ENCODE data around the gene SMYD3.
"Not testable (repeated sequence)": the region's sequence is repeated elsewhere in the genome, so short reads cannot be mapped to it uniquely, and the experiment has no call there.

The SMYD3 gene

DNA sequence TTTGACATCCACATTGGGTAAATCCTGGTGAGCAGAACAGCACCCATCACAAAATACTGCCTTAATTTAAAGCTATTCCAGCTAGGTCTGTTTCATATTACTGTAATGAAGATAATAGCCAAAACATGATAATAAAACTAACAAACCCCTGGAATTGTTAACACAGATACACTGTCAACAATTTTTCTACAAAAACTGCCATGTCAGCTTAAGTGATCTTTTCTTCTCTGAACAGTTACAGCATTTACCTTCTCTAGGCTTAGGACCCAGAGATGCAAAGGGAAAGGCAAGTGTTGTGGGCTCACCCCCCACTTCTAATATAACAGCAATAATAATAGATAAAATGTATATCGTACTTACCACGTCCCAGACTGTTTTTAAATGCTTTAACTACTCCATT, 92.1 kb downstream of the SMYD3 start:
- DNase-seq: no peak

GRCh38 chr1:246413430-246413829, 93.6 kb downstream of the SMYD3 start:
- no peak for DNase-seq

- DNase-seq: no peak
These were observed 103.0 kb downstream of the SMYD3 start for GRCh38 chr1:246404078-246404477.

- no peak for DNase-seq
These were observed 108.8 kb downstream of the SMYD3 start for GRCh38 chr1:246398126-246398813.

- DNase-seq: no peak
These were observed 110.0 kb downstream of the SMYD3 start for GRCh38 chr1:246397046-246397445.

DNA sequence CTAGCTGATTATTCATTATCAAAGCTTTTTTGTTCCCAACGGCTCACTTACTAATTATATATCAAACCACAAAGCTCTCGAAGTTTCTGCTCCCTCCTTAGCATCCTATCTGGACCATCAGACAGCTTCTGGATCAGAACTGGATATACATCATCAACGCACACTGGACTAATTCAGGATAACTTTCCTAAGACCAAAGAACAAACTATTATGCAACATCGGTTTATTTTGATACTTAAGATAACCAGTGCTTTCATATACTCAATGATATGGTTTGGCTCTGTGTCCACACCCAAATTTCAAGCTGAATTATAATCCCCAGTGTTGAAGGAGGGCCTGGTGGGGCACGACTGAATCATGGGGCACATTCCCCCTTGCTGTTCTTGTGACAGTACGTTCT, 110.8 kb downstream of the SMYD3 start:
- no peak for DNase-seq

- DNase-seq: no peak
These were observed 113.0 kb downstream of the SMYD3 start for GRCh38 chr1:246394121-246394520.

GRCh38 chr1:246390855-246391254, 116.2 kb downstream of the SMYD3 start:
- no peak for DNase-seq

GRCh38 chr1:246384616-246385015, 122.5 kb downstream of the SMYD3 start:
- no peak for DNase-seq

GRCh38 chr1:246383791-246384190, 123.3 kb downstream of the SMYD3 start:
- DNase-seq: no peak

- DNase-seq: no peak
These were observed 123.9 kb downstream of the SMYD3 start for GRCh38 chr1:246383239-246383589.

DNA sequence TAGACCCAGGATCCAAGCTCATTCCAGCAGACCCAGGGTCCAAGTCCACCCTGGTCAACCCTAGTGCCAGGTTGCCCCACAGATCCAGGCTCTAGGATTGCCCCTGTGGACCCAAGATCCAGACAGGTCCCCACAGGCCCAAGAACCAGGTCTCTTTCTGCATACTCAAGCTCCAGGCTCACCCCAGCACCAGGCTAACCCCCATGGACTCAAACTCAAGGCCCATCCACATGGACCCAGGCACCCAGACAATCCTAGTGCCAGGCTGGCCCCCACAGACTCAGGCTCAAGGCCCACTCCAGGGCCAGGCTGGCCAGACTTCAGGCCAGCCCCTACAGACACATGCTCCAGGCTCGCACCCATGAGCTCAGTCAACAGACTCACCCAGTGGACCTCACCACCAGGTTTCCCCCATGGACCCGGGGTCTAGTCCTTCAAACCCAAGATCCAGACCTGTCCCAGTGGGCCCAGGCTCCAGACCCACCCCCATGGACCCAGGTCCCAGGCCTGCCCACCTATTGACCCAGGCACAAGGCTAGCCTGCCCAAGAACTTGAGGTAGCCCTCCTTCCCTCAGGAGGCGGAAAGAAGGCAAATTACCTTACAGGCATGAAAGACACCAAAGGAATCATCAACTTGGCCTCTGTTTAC, 124.4 kb downstream of the SMYD3 start:
- no peak for DNase-seq

DNA sequence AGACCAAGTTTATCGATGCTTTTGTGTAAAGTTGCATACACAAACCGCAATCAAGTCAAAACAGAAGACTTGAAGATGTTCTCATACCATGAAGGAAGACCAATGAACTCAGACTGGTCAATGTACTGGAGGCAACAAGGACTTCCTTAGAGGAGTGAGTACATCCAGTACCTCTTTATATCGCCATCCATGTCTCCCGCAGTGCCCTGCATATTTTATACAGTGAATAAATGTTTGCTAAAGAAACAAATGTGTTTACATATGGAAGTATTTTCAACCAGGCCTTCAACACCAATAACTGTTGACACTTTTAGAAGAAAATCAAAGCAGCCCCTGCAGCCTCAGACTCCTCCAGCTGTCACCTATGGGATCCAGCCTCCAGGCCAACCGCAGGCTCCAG, 125.6 kb downstream of the SMYD3 start:
- no peak for DNase-seq

- no peak for DNase-seq
These were observed 129.4 kb downstream of the SMYD3 start for GRCh38 chr1:246377625-246378153.

- no peak for DNase-seq
These were observed 133.1 kb downstream of the SMYD3 start for GRCh38 chr1:246373828-246374569.

DNA sequence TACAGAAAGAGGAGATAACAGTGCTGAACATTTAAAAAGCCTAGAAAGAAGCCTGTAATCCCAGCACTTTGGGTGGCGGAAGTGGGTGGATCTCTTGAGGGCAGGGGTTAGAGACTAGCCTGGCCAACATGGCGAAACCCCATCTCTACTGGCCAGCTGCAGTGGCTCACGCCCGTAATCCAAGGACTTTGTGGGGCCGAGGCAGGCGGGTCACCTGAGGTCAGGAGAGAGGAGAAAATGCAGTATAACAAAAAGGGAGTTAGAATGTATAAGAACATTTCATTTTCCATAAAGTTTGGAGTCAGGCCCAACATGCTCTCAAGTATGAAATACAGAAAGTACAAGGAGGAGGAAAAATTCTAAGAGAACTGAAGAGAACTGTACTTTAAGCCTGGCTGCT, 134.5 kb downstream of the SMYD3 start:
- no peak for DNase-seq

GRCh38 chr1:246367041-246367440, 140.0 kb downstream of the SMYD3 start:
- DNase-seq: no peak

DNA sequence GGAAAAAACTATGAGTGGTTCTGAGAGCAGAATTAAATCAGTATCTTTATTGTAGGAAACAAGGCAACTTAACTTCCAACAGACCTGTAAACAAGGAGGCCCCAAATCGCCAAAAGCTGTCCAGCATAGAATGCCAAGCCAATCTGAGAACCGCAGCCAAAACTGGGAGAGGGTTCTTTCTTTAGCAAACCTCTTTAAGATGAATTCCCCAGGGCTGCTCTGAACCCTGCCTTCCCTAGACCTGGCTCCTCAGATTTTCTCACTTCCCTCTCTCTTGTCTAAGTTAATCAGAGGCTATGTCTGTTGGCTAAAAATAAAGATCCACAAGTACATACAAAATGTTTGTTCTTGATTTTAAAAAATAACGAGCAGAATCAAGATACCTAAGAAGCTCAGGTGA, 141.4 kb downstream of the SMYD3 start:
- no peak for DNase-seq

- DNase-seq: no peak
These were observed 142.6 kb downstream of the SMYD3 start for GRCh38 chr1:246364415-246364941.

GRCh38 chr1:246357014-246357598, 150.0 kb downstream of the SMYD3 start:
- not testable (repeated sequence) for DNase-seq

DNA sequence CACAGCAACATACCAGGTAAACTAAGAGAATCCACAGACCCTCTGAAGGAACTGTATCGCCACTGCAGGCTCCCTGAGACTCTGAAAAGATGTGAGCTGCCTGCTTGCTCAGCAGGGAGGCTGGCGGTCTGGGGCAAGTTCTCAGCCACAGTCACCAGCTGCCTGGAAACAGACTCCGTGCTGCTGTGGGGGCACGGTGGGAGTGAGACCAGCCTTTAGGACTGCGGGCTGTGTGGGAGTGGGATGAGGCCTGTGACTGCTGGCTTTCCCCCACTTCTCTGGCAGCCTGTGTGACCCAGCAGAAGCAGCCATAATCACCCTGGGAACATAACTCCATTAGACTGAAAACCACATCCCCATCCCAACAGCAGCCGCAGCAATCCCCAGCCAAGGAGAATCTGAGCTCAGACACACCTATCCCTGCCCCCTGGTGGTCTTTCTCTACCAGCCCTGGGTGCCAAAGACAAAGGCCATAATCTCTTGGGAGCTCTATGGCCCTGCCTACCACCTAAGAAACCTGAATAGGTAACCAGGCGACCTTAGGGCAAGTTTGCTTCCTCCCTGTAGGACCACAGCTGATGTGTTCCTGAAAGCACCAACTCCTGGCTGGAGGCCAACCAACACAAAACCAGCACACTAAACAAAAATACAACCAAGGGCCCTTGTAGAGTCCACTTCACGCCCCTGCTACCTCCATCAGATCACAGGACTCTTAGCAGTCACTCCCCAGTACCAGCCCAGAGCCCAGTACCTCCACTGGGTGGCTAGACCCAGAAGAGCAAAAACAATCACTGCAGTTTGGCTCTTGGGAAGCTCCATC, 151.5 kb downstream of the SMYD3 start:
- no peak for DNase-seq

GRCh38 chr1:246351721-246352120, 155.4 kb downstream of the SMYD3 start:
- DNase-seq: peak in 1 of 2 experiments; percentile 1

Measured in cerebellar nuclear complex (tissue), 1 donor.